Upper lobe of right lung (tissue), 1 donor: ENCODE data around the gene RBMS3. TPM values are rescaled to one million over a fixed set of nuclear protein-coding genes. Genes with fewer than 3 reads are reported as not detected.

Experiments used
- ATAC-seq: fragments of 200-7000 bp; cut with Tn5 transposase; one replicate; pipeline ENCODE4 v1.9.1; 2020; ENCODE audit warnings: mild to moderate bottlenecking, moderate library complexity
- DNase-seq: peaks from one replicate; pipeline ENCODE4 v3.0.0-alpha.2; 2020
- H3K27ac ChIP-seq: fragments of 200-600 bp; one replicate; pipeline ENCODE4 v1.8.0; 2022
- H3K27me3 ChIP-seq: fragments of 200-600 bp; one replicate; pipeline ENCODE4 v1.8.0; 2022; ENCODE audit warnings: mild to moderate bottlenecking
- H3K36me3 ChIP-seq: fragments of 200-600 bp; one replicate; pipeline ENCODE4 v1.8.0; 2022
- H3K4me1 ChIP-seq: fragments of 200-600 bp; one replicate; pipeline ENCODE4 v1.8.0; 2022
- H3K4me3 ChIP-seq: fragments of 200-600 bp; one replicate; pipeline ENCODE4 v1.8.0; 2022; ENCODE audit warnings: mild to moderate bottlenecking
- H3K9me3 ChIP-seq: fragments of 200-600 bp; one replicate; pipeline ENCODE4 v1.8.0; 2022
- intact Hi-C: fragments of 100-400 bp; cut with DNase I; formaldehyde crosslinking; loops from one replicate; pipeline ENCODE4 v1.11.0; 2022
- total RNA-seq: library from RNA; stranded (reverse); fragmentation: NEBNext Ultra II Directional; extraction: Animal tissue kit (Norgen Biotek cat#: 25700); gene quantifications from one replicate; pipeline ENCODE4 v1.2.1, GENCODE V29; 2021
- TF ChIP-seq, protein P1 (sequence below): fragments of 200-600 bp; IDR thresholded peaks from one replicate; pipeline ENCODE4 v1.8.0; 2022; ENCODE audit warnings: antibody characterized with exemption
- donor health status: DM: no; HTN: yes; CAD: no; lungs with severe emphysema.

The RBMS3 gene
- total RNA-seq, 1 donor from 2014 or later, result 85.9 TPM

GRCh38 chr3:29771602-29772001, 490.7 kb downstream of the RBMS3 start:
- intact Hi-C loops, result no loop called here
- Histone ChIP-seq H3K27ac (no peak overlapping the region), H3K9me3 (no peaks in the 10 kb centered on the region), H3K4me3 (no peak overlapping the region), H3K27me3 (no peaks in the 10 kb centered on the region), H3K36me3 (no peaks in the 10 kb centered on the region), H3K4me1 (no peaks in the 10 kb centered on the region)
- TF ChIP-seq, protein P1, sequence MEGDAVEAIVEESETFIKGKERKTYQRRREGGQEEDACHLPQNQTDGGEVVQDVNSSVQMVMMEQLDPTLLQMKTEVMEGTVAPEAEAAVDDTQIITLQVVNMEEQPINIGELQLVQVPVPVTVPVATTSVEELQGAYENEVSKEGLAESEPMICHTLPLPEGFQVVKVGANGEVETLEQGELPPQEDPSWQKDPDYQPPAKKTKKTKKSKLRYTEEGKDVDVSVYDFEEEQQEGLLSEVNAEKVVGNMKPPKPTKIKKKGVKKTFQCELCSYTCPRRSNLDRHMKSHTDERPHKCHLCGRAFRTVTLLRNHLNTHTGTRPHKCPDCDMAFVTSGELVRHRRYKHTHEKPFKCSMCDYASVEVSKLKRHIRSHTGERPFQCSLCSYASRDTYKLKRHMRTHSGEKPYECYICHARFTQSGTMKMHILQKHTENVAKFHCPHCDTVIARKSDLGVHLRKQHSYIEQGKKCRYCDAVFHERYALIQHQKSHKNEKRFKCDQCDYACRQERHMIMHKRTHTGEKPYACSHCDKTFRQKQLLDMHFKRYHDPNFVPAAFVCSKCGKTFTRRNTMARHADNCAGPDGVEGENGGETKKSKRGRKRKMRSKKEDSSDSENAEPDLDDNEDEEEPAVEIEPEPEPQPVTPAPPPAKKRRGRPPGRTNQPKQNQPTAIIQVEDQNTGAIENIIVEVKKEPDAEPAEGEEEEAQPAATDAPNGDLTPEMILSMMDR, result no peak
- DNase-seq, result no peak
- peak; percentile 28 for ATAC-seq

- no peak overlapping the region for H3K27ac ChIP-seq
- TF ChIP-seq, protein P1, result no peak
- no peak overlapping the region for H3K4me3 ChIP-seq
- no peaks in the 10 kb centered on the region for H3K36me3 ChIP-seq
- H3K9me3 ChIP-seq, result no peaks in the 10 kb centered on the region
- no peaks in the 10 kb centered on the region for H3K27me3 ChIP-seq
- intact Hi-C loops, result no loop called here
- DNase-seq (no peak), ATAC-seq (no peak)
- H3K4me1 ChIP-seq, result no peaks in the 10 kb centered on the region
Observed at GRCh38 chr3:29772436-29772835, 491.6 kb downstream of the RBMS3 start.

DNA sequence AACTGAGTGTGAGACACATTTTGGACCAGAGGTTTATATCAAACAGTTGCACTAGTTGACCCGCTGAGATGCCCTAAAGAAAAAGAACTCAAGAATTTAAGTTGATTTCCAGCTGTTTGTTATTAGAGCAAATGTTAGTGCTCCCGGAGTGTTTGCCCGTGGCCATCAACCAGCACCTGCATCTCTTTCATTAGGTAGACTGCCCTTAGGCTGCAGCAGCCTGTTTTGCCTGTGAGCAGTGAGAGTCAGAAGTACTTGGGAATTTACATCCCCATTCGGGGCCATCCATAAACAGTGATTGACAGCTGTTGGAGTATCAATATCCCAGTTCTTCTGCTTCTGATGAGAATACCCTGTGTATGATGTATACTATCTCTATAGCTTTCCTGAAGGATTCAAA, 492.6 kb downstream of the RBMS3 start:
- Histone ChIP-seq H3K27ac (no peak overlapping the region), H3K9me3 (no peaks in the 10 kb centered on the region), H3K36me3 (no peaks in the 10 kb centered on the region), H3K27me3 (no peaks in the 10 kb centered on the region), H3K4me1 (no peaks in the 10 kb centered on the region), H3K4me3 (no peak overlapping the region)
- TF ChIP-seq, protein P1, result no peak
- intact Hi-C loops, result no loop called here
- no peak for DNase-seq
- ATAC-seq, result no peak

GRCh38 chr3:29775340-29775739, 494.5 kb downstream of the RBMS3 start:
- H3K4me3 ChIP-seq, result no peak overlapping the region
- no peak overlapping the region for H3K27ac ChIP-seq
- no peaks in the 10 kb centered on the region for H3K36me3 ChIP-seq
- TF ChIP-seq, protein P1, result no peak
- no peaks in the 10 kb centered on the region for H3K9me3 ChIP-seq
- no peaks in the 10 kb centered on the region for H3K4me1 ChIP-seq
- DNase-seq, result no peak
- no peaks in the 10 kb centered on the region for H3K27me3 ChIP-seq
- intact Hi-C loops, result no loop called here
- ATAC-seq, result no peak

- DNase-seq (no peak), ATAC-seq (no peak)
- Histone ChIP-seq H3K27ac (no peak overlapping the region), H3K36me3 (no peaks in the 10 kb centered on the region), H3K4me1 (no peaks in the 10 kb centered on the region), H3K27me3 (no peaks in the 10 kb centered on the region), H3K4me3 (no peak overlapping the region), H3K9me3 (no peaks in the 10 kb centered on the region)
- intact Hi-C loops, result no loop called here
- TF ChIP-seq, protein P1, result no peak
Observed at GRCh38 chr3:29777869-29778268, 497.0 kb downstream of the RBMS3 start.

DNA sequence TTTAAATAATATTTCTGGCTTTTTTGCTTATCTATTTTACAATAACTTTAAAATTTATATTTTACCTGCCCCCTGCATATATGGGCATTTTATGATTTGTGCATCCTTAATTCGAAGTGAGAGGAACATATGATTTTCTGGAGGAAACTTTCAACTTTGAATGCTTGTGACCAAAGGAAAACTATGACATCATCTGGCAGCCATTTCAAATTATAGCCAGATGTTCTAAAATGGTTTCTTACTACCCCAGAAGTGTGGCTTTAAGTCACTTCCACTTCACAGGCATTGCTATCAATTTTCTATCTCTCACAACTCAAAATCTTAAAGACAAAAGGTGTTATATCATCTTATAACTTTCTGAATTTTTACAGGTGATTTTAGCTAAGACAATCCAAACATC, 508.8 kb downstream of the RBMS3 start:
- Histone ChIP-seq H3K27me3 (no peaks in the 10 kb centered on the region), H3K4me1 (no peaks in the 10 kb centered on the region), H3K4me3 (no peak overlapping the region), H3K36me3 (no peaks in the 10 kb centered on the region), H3K9me3 (no peaks in the 10 kb centered on the region), H3K27ac (no peak overlapping the region)
- DNase-seq (no peak), ATAC-seq (no peak)
- intact Hi-C loops, result no loop called here
- TF ChIP-seq, protein P1, result no peak
